Right lobe of liver (tissue), 6 donors: ENCODE measurements around the gene ST8SIA5. TPM values are rescaled to one million over a fixed set of nuclear protein-coding genes. Genes with fewer than 3 reads are reported as not detected.

Experiments
- ATAC-seq, 4 donors: fragments of 200-7000 bp; cut with Tn5 transposase; one replicate each; pipeline ENCODE4 v1.9.1; 2020; ENCODE audit warnings: mild to moderate bottlenecking in 4 of 4, moderate library complexity in 4 of 4
- DNase-seq, 3 donors: peaks; one replicate each; pipeline ENCODE4 v3.0.0-alpha.2; 2020
- H3K27ac ChIP-seq, 3 donors: fragments of 200-600 bp; one replicate each; pipeline ENCODE4 v1.8.0; 2022
- H3K27me3 ChIP-seq, 2 donors: fragments of 200-600 bp; one replicate each; pipeline ENCODE4 v1.8.0; 2022
- H3K36me3 ChIP-seq, 4 donors: fragments of 200-600 bp; sonication (generic) in 1 of 4; one replicate each; pipeline versions ENCODE4 v1.5.1 to v1.8.0; 2017 to 2022; ENCODE audit warnings: control low read depth in 1 of 4
- H3K4me1 ChIP-seq, 4 donors: fragments of 200-600 bp; sonication (generic) in 1 of 4; one replicate each; pipeline versions ENCODE4 v1.5.1 to v1.8.0; 2017 to 2022; ENCODE audit warnings: control low read depth in 1 of 4
- H3K4me3 ChIP-seq, 3 donors: fragments of 200-600 bp; one replicate each; pipeline ENCODE4 v1.8.0; 2022
- H3K9me3 ChIP-seq, 4 donors: fragments of 200-600 bp; sonication (generic) in 1 of 4; one replicate each; pipeline versions ENCODE4 v1.5.1 to v1.8.0; 2017 to 2022; ENCODE audit warnings: control low read depth in 1 of 4
- CTCF ChIP-seq, 4 donors: fragments of 200-600 bp in 3 of 4; fragments of 450-650 bp in 1 of 4; IDR thresholded peaks; one replicate each; pipeline versions ENCODE4 v1.5.1 to v1.8.0; 2016 to 2022; ENCODE audit warnings: antibody characterized with exemption in 4 of 4, mild to moderate bottlenecking in 2 of 4
- POLR2A ChIP-seq: fragments of 450-650 bp; IDR thresholded peaks from one replicate; pipeline ENCODE4 v1.6.1; 2017; ENCODE audit warnings: antibody characterized with exemption, mild to moderate bottlenecking
- WGBS: methylation state at CpG from one replicate; pipeline ENCODE4 v1.1.6; 2018; ENCODE audit warnings: low coverage, low lambda C conversion rate; ENCODE audit not compliant: insufficient coverage; ENCODE audit errors: missing lambda C conversion rate; 5-methylcytosine and 5-hydroxymethylcytosine counted together
- intact Hi-C, 2 donors: fragments of 100-400 bp; cut with DNase I; formaldehyde crosslinking; loops; one replicate each; pipeline versions ENCODE4 v1.11.2 to v1.14.1; 2022
- total RNA-seq, 6 experiments: library from RNA; depleted of rRNA in 2 of 6; stranded (reverse); fragments of >200 nt in 2 of 6; fragmentation: NEBNext Ultra II Directional in 3 of 6; extraction: Animal tissue kit (Norgen Biotek cat#: 25700) in 3 of 6; gene quantifications; one replicate each; pipeline versions ENCODE4 v1.1.0 to v1.2.4, GENCODE V29; 2016 to 2023
- donor health status: DM: no; HTN: yes; CAD: no.
- donor health status: DM: no; HTN: no; CAD: no.
- donor health status: DM: no; HTN: no; CAD: no.
- donor health status: DM: no; HTN: yes; CAD: no.
- donor health status: DM: no; HTN: yes; CAD: no.

The ST8SIA5 gene
- total RNA-seq, 6 experiments from 2014 or later = 0.07 to 0.92 TPM; not detected in 4

GRCh38 chr18:46649071-46649862, 107.6 kb downstream of the ST8SIA5 start:
- Histone ChIP-seq H3K9me3 (no peaks in the 10 kb centered on the region), H3K4me1 (no peaks in the 10 kb centered on the region), H3K27ac (no peak overlapping the region), H3K36me3 (no peaks in the 10 kb centered on the region), H3K4me3 (no peak overlapping the region), H3K27me3 (no peaks in the 10 kb centered on the region)
- TF ChIP-seq CTCF (IDR thresholded peaks at IDR 0.05) = no peak
- no peak for TF ChIP-seq POLR2A
- WGBS = 70% methylated on average over 10 of the region's 12 CpGs
- intact Hi-C loops = no loop called here
- ATAC-seq (no peak), DNase-seq (no peak)

- WGBS = 62% methylated on average over 5 of the region's 7 CpGs
- no peak overlapping the region for H3K4me3 ChIP-seq
- H3K36me3 ChIP-seq = no peaks in the 10 kb centered on the region
- no peaks in the 10 kb centered on the region for H3K9me3 ChIP-seq
- DNase-seq (no peak), ATAC-seq (no peak)
- no peak for TF ChIP-seq POLR2A
- no peak for TF ChIP-seq CTCF (IDR thresholded peaks at IDR 0.05)
- no peaks in the 10 kb centered on the region for H3K4me1 ChIP-seq
- intact Hi-C loops = no loop called here
- H3K27ac ChIP-seq = no peak overlapping the region
- no peaks in the 10 kb centered on the region for H3K27me3 ChIP-seq
Observed at GRCh38 chr18:46646468-46646867, 110.4 kb downstream of the ST8SIA5 start.

- intact Hi-C loops = no loop called here
- no peaks in the 10 kb centered on the region for H3K9me3 ChIP-seq
- no peak overlapping the region for H3K4me3 ChIP-seq
- no peak for ATAC-seq
- H3K36me3 ChIP-seq = no peaks in the 10 kb centered on the region
- H3K4me1 ChIP-seq = no peaks in the 10 kb centered on the region
- WGBS = 77% methylated on average over 5 of the region's 5 CpGs
- no peak for DNase-seq
- H3K27ac ChIP-seq = no peak overlapping the region
- TF ChIP-seq CTCF (IDR thresholded peaks at IDR 0.05) = no peak
- no peak for TF ChIP-seq POLR2A
- H3K27me3 ChIP-seq = no peaks in the 10 kb centered on the region
Observed at GRCh38 chr18:46642561-46642960, 114.3 kb downstream of the ST8SIA5 start.

DNA sequence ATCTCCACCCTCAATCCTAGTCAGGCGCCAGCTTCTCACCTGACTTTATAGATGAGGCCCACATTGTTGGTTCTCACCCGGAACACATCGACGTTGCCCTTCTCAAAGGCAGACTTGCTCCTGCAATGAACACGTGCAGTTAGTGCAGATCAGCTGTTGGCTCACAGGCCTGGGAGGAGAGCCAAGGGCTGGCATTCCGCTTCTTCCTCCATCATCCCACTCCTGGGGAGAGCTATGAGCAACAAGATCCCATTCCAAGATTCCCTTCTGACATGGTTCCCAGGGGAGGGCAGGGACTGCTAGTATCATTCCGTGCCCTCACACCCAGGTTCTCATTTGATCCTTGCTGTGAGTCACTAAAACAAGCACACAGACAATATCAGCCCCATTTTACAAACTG, 114.9 kb downstream of the ST8SIA5 start:
- Histone ChIP-seq H3K36me3 (no peaks in the 10 kb centered on the region), H3K9me3 (no peaks in the 10 kb centered on the region), H3K4me1 (no peaks in the 10 kb centered on the region), H3K4me3 (no peak overlapping the region), H3K27me3 (no peaks in the 10 kb centered on the region), H3K27ac (no peak overlapping the region)
- intact Hi-C loops = no loop called here
- 81% methylated on average over 6 of the region's 7 CpGs for WGBS
- TF ChIP-seq CTCF (IDR thresholded peaks at IDR 0.05) (no peak), POLR2A (no peak)
- ATAC-seq (no peak), DNase-seq (no peak)
